HUES48 (cell line): ENCODE measurements around the gene ZNF236.

Experiments
- H3K27ac ChIP-seq: one replicate; pipeline ENCODE4 v1.7.0; 2013; ENCODE audit warnings: low read depth, low read length, inconsistent platforms
- H3K27me3 ChIP-seq: 2 replicates; pipeline ENCODE4 v1.6.1; 2013; ENCODE audit warnings: mild to moderate bottlenecking, low read length; ENCODE audit not compliant: control insufficient read depth, insufficient read depth
- H3K36me3 ChIP-seq: 2 replicates; pipeline ENCODE4 v1.6.1; 2013; ENCODE audit warnings: low read length; ENCODE audit not compliant: control insufficient read depth, insufficient read depth
- H3K4me1 ChIP-seq: 2 replicates; pipeline ENCODE4 v1.6.1; 2013; ENCODE audit warnings: mild to moderate bottlenecking, low read length; ENCODE audit not compliant: control insufficient read depth, insufficient read depth
- H3K4me3 ChIP-seq: 2 replicates; pipeline ENCODE4 v1.5.1; 2013; ENCODE audit warnings: mild to moderate bottlenecking, low read depth, low read length
- H3K9ac ChIP-seq: 2 replicates; pipeline ENCODE4 v1.6.1; 2013; ENCODE audit warnings: mild to moderate bottlenecking, low read depth, low read length, moderate library complexity
- H3K9me3 ChIP-seq: 2 replicates; pipeline ENCODE4 v1.6.1; 2013; ENCODE audit warnings: low read length; ENCODE audit not compliant: control insufficient read depth, insufficient read depth

ZNF236 gene

DNA sequence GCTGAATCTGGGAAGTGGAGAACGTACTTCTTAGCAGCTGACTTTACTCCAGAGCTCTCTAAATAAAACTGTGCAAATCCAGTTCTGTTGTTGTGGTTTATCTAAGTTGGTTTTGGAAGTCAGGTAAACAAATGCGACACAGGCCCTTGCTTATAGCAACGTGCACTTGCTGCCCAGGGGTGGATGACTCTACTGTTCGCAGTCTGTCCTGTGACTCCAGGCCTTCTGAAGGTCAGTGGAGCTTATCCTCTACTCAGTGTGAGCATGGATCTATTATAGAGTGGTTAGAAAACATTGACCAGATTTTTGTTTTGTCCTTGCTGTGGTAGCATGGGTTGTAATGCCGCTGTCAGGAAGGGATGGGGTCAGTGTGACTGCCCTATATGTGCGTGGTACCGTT is 89.1 kb downstream of the ZNF236 start:
- H3K27me3 ChIP-seq: no peaks in the 10 kb centered on the region
- no peak overlapping the region for H3K27ac ChIP-seq
- H3K9me3 ChIP-seq: no peaks in the 10 kb centered on the region
- no peaks in the 10 kb centered on the region for H3K4me1 ChIP-seq
- no peak overlapping the region for H3K9ac ChIP-seq
- H3K4me3 ChIP-seq: no peak overlapping the region
- peaks cover 70% of the 10 kb centered on the region for H3K36me3 ChIP-seq

DNA sequence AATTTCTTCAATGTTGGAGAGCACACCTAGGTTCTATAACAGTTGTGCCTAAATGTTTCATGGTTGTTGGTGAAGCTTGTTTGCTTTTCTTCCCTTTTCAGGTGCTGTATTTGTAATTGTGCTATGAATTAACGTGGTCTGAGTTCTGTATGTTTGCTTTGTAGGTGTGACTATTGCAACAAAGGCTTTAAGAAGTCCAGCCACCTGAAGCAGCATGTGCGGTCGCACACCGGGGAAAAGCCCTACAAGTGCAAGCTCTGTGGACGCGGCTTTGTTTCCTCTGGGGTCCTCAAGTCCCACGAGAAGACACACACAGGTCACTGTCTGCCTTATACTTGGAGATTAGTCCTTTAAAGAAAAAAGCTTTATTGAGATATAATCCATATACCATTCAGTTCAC is 91.2 kb downstream of the ZNF236 start:
- Histone ChIP-seq H3K27me3 (no peaks in the 10 kb centered on the region), H3K27ac (no peak overlapping the region), H3K9me3 (no peaks in the 10 kb centered on the region), H3K36me3 (peaks cover 72% of the 10 kb centered on the region), H3K4me1 (no peaks in the 10 kb centered on the region), H3K9ac (no peak overlapping the region), H3K4me3 (no peak overlapping the region)

DNA sequence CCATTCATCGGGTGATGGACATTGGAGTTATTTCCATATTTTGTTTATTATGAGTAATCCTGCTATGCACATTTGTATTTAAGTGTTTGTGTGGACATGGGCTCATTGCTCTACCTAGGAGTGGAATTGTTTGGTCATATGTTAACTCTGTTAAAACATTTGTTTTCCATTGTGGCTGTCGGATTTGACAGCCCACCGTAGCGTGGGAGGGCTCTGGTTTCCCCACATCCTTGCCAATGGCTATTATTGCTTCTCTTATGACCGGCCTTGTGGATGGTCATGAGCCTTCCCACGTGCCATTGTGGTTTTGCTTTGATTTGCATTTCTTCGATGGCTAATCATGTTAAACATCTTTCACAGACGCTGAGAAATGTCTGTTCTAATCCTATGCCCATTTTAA is 92.0 kb downstream of the ZNF236 start:
- H3K27ac ChIP-seq: no peak overlapping the region
- H3K9ac ChIP-seq: no peak overlapping the region
- H3K9me3 ChIP-seq: no peaks in the 10 kb centered on the region
- H3K27me3 ChIP-seq: no peaks in the 10 kb centered on the region
- H3K4me1 ChIP-seq: no peaks in the 10 kb centered on the region
- peaks cover 75% of the 10 kb centered on the region for H3K36me3 ChIP-seq
- H3K4me3 ChIP-seq: no peak overlapping the region

DNA sequence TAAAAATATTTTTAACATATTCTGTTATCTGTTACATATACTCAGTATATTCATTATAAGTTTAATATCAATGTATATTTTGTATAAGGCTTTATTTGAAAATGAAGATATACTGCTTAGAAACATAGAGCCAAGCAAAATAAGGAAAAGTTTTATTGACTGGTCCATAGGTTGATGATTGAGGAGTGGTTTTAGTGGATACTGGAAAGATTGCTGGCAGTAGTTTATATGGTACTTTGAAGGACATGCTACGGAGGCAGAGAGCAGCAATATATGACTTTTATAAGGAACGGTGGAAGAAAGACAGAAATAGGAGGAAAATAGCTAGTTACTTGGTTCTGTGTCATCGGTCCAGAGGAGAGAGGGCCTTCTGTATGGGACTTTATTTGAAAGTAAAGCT is 92.4 kb downstream of the ZNF236 start:
- no peak overlapping the region for H3K9ac ChIP-seq
- H3K4me1 ChIP-seq: no peaks in the 10 kb centered on the region
- no peak overlapping the region for H3K4me3 ChIP-seq
- no peak overlapping the region for H3K27ac ChIP-seq
- no peaks in the 10 kb centered on the region for H3K27me3 ChIP-seq
- no peaks in the 10 kb centered on the region for H3K9me3 ChIP-seq
- peaks cover 80% of the 10 kb centered on the region for H3K36me3 ChIP-seq

DNA sequence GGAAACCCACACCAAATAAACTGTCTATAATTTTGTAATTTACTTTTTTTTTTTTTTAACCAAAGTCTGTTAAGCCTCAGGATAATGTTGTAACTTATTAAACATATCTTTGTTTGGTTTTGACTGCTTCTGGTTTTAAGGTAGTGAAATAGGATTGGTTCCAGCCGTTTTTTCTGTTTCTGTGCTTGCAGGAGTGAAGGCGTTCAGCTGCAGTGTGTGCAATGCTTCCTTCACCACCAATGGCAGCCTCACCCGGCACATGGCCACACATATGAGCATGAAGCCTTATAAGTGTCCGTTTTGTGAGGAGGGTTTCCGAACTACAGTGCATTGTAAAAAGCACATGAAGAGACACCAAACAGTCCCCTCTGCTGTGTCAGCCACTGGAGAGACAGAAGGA is 93.1 kb downstream of the ZNF236 start:
- Histone ChIP-seq H3K4me3 (no peak overlapping the region), H3K9ac (no peak overlapping the region), H3K36me3 (peaks cover 79% of the 10 kb centered on the region), H3K4me1 (no peaks in the 10 kb centered on the region), H3K27ac (no peak overlapping the region), H3K9me3 (no peaks in the 10 kb centered on the region), H3K27me3 (no peaks in the 10 kb centered on the region)

DNA sequence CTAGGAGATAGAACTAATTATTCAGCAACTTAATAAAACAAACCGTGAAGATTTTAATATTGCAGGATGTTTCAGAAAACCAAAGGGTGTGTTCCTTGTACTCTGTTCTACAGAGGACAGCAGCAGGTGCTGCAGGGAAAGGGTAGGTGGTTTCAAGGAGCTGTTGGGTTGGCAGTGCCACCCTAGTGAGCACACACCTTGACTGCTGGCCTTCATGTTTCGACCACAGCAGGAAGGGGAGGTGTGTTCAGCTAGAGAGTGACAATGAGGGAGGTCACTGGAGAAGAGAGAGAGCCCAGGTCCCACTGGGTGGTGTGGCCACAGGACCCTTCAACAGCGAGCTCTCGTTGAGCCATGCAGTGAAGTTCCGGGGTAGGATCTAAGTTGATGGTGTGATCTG is 98.6 kb downstream of the ZNF236 start:
- Histone ChIP-seq H3K27ac (no peak overlapping the region), H3K9ac (no peak overlapping the region), H3K9me3 (no peaks in the 10 kb centered on the region), H3K4me1 (no peaks in the 10 kb centered on the region), H3K27me3 (no peaks in the 10 kb centered on the region), H3K4me3 (no peak overlapping the region), H3K36me3 (peaks cover 64% of the 10 kb centered on the region)

DNA sequence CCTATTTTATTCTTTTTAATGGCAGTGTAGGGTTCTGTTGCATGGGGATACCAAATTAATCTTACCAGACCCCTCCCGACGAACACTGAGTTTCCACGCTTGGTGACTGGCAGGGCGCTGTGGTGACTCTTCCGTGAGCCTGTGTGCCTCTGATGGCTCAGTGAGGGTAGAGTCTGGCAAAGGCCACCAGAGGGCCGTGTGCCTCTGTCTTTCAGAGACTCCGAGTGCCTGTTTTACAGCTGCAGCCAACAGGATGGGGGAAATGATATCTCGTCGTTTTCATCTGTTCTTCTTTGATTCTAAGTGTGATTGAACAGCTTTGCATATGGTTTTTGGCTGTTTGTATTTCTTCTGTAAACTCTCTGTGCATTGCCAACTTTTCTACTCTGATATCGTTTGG is 99.8 kb downstream of the ZNF236 start:
- no peaks in the 10 kb centered on the region for H3K9me3 ChIP-seq
- H3K4me3 ChIP-seq: no peak overlapping the region
- H3K9ac ChIP-seq: no peak overlapping the region
- H3K27ac ChIP-seq: no peak overlapping the region
- H3K27me3 ChIP-seq: no peaks in the 10 kb centered on the region
- no peaks in the 10 kb centered on the region for H3K4me1 ChIP-seq
- H3K36me3 ChIP-seq: peaks cover 62% of the 10 kb centered on the region

DNA sequence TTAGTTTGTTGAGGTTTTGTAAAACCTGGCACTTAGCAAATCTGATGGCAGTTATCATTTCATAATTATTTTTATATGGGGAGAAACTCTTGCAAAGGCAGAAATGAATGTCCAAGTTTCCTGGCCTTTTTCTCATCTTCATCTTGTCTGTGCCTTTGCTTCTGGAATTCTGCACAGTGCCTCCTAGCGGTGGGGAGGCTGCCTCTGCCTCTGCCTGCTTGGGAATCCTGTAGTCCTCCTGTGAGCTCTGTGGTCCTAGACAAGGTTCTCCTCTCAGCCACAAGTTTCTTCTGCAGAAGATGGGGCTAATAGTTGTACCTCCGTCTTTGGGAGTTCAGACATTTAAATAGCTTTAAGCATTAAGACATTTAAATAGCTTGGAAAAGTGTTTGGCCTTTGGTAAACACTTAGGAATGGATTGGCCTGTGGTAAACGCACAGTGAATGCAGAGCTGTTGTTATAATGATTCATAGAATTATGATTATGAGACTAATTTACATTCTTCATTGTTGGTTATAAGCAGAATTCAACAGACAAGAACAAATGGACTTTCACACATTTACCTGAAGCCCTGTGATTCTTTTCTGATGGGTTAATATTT is 101.2 kb downstream of the ZNF236 start:
- H3K27ac ChIP-seq: no peak overlapping the region
- no peaks in the 10 kb centered on the region for H3K27me3 ChIP-seq
- no peak overlapping the region for H3K4me3 ChIP-seq
- no peaks in the 10 kb centered on the region for H3K9me3 ChIP-seq
- peaks cover 71% of the 10 kb centered on the region for H3K36me3 ChIP-seq
- H3K9ac ChIP-seq: no peak overlapping the region
- H3K4me1 ChIP-seq: no peaks in the 10 kb centered on the region

DNA sequence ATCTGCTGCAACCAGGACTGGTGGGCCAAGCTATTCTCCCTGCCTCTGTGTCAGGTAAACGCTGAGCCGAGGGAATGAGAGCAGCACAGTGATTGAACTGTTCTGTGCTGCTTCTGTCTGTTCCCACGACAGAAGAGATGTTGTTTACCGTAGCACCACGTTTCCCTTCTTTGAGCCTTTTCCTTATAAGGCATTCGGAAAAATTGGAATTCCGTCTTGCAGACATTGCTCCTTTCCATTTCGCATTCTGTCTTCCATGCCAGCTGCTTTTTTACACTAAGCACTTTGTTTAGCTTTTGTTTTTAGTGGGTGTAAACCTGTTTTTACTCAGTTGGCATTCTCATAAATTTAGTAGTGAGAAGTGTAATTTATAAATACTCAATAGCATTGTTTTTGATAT is 103.1 kb downstream of the ZNF236 start:
- Histone ChIP-seq H3K36me3 (peaks cover 75% of the 10 kb centered on the region), H3K27me3 (no peaks in the 10 kb centered on the region), H3K9ac (no peak overlapping the region), H3K4me1 (no peaks in the 10 kb centered on the region), H3K9me3 (no peaks in the 10 kb centered on the region), H3K4me3 (no peak overlapping the region), H3K27ac (no peak overlapping the region)

DNA sequence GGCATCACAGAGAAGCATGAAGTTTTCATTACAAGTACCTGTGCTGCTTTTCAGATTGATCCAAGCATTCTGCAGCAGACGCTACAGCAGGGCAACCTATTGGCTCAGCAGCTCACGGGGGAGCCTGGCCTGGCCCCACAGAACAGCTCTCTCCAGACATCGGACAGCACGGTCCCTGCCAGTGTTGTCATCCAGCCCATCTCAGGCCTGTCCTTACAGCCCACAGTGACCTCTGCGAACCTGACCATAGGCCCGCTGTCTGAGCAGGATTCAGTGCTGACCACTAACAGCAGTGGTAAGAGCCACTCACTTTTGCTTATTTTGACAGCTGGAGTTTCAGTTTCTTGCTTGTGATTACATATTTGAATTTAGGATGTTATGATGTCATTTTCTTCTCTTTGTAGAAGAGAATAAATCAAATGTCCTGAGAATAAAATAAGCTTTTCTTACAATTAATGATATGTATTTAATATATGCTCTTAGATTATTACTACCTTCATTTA is 104.9 kb downstream of the ZNF236 start:
- H3K36me3 ChIP-seq: peaks cover 79% of the 10 kb centered on the region
- no peak overlapping the region for H3K27ac ChIP-seq
- H3K4me3 ChIP-seq: no peak overlapping the region
- no peak overlapping the region for H3K9ac ChIP-seq
- no peaks in the 10 kb centered on the region for H3K27me3 ChIP-seq
- no peaks in the 10 kb centered on the region for H3K9me3 ChIP-seq
- no peaks in the 10 kb centered on the region for H3K4me1 ChIP-seq

DNA sequence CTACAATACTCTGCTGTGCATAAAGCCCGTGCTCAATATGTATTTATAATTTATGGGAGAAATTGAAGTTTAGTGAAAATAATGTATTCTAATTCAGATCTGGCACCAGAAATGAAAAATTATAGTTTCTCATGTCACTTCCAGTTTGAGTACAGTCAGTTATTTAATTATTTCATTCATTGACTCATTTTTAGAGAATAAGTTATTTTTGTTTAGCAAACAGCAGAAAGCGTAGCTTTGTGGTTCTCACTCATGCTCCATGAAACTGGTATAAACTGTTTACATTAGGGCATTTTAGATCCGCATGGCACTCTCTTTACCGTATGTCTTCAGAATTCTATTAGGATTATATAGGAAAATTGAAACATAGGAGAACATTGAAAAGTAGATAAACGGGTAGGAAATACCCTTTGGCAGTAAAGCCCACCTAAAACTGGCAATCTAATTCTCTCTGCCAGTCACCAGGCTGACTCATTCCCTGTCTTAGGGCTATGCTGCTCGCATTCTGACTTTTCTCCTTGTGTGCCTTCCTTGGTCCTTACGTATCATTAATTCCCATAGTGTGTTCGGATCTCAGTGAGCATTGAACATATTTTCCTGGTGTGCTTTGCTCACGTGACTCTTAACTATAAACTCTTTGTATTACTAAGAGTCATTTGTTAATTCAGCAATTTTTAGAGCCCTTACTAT is 106.0 kb downstream of the ZNF236 start:
- Histone ChIP-seq H3K9me3 (no peaks in the 10 kb centered on the region), H3K9ac (no peak overlapping the region), H3K27me3 (no peaks in the 10 kb centered on the region), H3K27ac (no peak overlapping the region), H3K4me3 (no peak overlapping the region), H3K36me3 (peaks cover 77% of the 10 kb centered on the region), H3K4me1 (no peaks in the 10 kb centered on the region)
